Measurements from ENCODE around the gene CAP1. TPM values are rescaled to one million over a fixed set of nuclear protein-coding genes. Genes with fewer than 3 reads are reported as not detected.

CAP1 gene
- total and polyA plus RNA-seq, 9 of the 15 experiments (the other 6 are each of a cell fraction or from before 2014, with no cell fraction given): 230 to 658 (median 281) TPM

DNA sequence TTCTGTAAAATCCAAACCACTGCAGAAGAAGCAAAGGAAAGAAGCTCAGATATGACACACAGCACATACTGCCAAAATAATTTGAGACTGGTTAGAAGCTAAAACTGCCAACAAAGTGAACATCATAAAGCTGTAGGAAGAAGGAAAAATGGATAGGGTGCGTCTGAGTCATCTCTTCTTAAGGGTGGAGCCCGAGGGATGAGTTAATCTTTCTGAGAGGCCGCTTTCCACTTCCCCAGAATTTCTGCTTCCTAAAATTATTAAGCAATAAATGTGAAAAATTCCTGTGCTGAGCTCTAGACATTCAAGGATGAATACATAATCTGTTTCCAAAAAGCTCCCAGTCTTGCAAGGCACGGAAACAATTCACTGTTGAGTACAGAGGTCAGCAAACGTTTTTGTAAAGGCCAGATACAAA is 36.4 kb downstream of the CAP1 start (continued):
- TF ChIP-seq, protein P1, sequence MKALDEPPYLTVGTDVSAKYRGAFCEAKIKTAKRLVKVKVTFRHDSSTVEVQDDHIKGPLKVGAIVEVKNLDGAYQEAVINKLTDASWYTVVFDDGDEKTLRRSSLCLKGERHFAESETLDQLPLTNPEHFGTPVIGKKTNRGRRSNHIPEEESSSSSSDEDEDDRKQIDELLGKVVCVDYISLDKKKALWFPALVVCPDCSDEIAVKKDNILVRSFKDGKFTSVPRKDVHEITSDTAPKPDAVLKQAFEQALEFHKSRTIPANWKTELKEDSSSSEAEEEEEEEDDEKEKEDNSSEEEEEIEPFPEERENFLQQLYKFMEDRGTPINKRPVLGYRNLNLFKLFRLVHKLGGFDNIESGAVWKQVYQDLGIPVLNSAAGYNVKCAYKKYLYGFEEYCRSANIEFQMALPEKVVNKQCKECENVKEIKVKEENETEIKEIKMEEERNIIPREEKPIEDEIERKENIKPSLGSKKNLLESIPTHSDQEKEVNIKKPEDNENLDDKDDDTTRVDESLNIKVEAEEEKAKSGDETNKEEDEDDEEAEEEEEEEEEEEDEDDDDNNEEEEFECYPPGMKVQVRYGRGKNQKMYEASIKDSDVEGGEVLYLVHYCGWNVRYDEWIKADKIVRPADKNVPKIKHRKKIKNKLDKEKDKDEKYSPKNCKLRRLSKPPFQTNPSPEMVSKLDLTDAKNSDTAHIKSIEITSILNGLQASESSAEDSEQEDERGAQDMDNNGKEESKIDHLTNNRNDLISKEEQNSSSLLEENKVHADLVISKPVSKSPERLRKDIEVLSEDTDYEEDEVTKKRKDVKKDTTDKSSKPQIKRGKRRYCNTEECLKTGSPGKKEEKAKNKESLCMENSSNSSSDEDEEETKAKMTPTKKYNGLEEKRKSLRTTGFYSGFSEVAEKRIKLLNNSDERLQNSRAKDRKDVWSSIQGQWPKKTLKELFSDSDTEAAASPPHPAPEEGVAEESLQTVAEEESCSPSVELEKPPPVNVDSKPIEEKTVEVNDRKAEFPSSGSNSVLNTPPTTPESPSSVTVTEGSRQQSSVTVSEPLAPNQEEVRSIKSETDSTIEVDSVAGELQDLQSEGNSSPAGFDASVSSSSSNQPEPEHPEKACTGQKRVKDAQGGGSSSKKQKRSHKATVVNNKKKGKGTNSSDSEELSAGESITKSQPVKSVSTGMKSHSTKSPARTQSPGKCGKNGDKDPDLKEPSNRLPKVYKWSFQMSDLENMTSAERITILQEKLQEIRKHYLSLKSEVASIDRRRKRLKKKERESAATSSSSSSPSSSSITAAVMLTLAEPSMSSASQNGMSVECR (CRISPR knock-in tag; IDR thresholded peaks at IDR 0.05): no peak
- TF ChIP-seq, protein P2, sequence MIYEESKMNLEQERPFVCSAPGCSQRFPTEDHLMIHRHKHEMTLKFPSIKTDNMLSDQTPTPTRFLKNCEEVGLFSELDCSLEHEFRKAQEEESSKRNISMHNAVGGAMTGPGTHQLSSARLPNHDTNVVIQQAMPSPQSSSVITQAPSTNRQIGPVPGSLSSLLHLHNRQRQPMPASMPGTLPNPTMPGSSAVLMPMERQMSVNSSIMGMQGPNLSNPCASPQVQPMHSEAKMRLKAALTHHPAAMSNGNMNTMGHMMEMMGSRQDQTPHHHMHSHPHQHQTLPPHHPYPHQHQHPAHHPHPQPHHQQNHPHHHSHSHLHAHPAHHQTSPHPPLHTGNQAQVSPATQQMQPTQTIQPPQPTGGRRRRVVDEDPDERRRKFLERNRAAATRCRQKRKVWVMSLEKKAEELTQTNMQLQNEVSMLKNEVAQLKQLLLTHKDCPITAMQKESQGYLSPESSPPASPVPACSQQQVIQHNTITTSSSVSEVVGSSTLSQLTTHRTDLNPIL (CRISPR knock-in tag; IDR thresholded peaks at IDR 0.05): no peak
- TF ChIP-seq NCOR1 (IDR thresholded peaks at IDR 0.05) (no peak), GATAD2A (IDR thresholded peaks at IDR 0.05) (no peak), ZZZ3 (IDR thresholded peaks at IDR 0.05) (no peak), MEIS2 (IDR thresholded peaks at IDR 0.05; ENCODE audit: partially characterized antibody) (no peak), SMARCA5 (IDR thresholded peaks at IDR 0.05) (no peak), EHMT2 (IDR thresholded peaks at IDR 0.05) (peak; percentile 53; the same call in 1 of the 2 replicates), XRCC3 (IDR thresholded peaks at IDR 0.05) (no peak), HMG20B (CRISPR knock-in tag; IDR thresholded peaks at IDR 0.05) (no peak), SPI1 (IDR thresholded peaks at IDR 0.05; ENCODE audit: borderline replicate concordance, low read depth, low read length) (peak; percentile 52; the same call in 1 of the 2 replicates), NONO (IDR thresholded peaks at IDR 0.05; ENCODE audit: low read depth in 2 of 2, low read length in 1 of 2) (no peak)
- TF ChIP-seq, protein P3, sequence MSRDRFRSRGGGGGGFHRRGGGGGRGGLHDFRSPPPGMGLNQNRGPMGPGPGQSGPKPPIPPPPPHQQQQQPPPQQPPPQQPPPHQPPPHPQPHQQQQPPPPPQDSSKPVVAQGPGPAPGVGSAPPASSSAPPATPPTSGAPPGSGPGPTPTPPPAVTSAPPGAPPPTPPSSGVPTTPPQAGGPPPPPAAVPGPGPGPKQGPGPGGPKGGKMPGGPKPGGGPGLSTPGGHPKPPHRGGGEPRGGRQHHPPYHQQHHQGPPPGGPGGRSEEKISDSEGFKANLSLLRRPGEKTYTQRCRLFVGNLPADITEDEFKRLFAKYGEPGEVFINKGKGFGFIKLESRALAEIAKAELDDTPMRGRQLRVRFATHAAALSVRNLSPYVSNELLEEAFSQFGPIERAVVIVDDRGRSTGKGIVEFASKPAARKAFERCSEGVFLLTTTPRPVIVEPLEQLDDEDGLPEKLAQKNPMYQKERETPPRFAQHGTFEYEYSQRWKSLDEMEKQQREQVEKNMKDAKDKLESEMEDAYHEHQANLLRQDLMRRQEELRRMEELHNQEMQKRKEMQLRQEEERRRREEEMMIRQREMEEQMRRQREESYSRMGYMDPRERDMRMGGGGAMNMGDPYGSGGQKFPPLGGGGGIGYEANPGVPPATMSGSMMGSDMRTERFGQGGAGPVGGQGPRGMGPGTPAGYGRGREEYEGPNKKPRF (IDR thresholded peaks at IDR 0.05; ENCODE audit: low read depth, low read length): no peak
- TF ChIP-seq, protein P4, sequence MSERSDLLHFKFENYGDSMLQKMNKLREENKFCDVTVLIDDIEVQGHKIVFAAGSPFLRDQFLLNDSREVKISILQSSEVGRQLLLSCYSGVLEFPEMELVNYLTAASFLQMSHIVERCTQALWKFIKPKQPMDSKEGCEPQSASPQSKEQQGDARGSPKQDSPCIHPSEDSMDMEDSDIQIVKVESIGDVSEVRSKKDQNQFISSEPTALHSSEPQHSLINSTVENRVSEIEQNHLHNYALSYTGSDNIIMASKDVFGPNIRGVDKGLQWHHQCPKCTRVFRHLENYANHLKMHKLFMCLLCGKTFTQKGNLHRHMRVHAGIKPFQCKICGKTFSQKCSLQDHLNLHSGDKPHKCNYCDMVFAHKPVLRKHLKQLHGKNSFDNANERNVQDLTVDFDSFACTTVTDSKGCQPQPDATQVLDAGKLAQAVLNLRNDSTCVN (CRISPR knock-in tag; IDR thresholded peaks at IDR 0.05): no peak
- TF ChIP-seq, protein P5, sequence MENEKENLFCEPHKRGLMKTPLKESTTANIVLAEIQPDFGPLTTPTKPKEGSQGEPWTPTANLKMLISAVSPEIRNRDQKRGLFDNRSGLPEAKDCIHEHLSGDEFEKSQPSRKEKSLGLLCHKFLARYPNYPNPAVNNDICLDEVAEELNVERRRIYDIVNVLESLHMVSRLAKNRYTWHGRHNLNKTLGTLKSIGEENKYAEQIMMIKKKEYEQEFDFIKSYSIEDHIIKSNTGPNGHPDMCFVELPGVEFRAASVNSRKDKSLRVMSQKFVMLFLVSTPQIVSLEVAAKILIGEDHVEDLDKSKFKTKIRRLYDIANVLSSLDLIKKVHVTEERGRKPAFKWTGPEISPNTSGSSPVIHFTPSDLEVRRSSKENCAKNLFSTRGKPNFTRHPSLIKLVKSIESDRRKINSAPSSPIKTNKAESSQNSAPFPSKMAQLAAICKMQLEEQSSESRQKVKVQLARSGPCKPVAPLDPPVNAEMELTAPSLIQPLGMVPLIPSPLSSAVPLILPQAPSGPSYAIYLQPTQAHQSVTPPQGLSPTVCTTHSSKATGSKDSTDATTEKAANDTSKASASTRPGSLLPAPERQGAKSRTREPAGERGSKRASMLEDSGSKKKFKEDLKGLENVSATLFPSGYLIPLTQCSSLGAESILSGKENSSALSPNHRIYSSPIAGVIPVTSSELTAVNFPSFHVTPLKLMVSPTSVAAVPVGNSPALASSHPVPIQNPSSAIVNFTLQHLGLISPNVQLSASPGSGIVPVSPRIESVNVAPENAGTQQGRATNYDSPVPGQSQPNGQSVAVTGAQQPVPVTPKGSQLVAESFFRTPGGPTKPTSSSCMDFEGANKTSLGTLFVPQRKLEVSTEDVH (IDR thresholded peaks at IDR 0.05; ENCODE audit: low read depth, partially characterized antibody): no peak
- TF ChIP-seq, protein P6, sequence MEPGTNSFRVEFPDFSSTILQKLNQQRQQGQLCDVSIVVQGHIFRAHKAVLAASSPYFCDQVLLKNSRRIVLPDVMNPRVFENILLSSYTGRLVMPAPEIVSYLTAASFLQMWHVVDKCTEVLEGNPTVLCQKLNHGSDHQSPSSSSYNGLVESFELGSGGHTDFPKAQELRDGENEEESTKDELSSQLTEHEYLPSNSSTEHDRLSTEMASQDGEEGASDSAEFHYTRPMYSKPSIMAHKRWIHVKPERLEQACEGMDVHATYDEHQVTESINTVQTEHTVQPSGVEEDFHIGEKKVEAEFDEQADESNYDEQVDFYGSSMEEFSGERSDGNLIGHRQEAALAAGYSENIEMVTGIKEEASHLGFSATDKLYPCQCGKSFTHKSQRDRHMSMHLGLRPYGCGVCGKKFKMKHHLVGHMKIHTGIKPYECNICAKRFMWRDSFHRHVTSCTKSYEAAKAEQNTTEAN (CRISPR knock-in tag; IDR thresholded peaks at IDR 0.05): no peak
